Left cardiac atrium (tissue), 4 donors: ENCODE data around the gene KCNC1. TPM values are rescaled to one million over a fixed set of nuclear protein-coding genes. Genes with fewer than 3 reads are reported as not detected.

Source experiments
- ATAC-seq, 2 donors: fragments of 200-7000 bp; cut with Tn5 transposase; one replicate each; pipeline ENCODE4 v1.9.1; 2020; ENCODE audit warnings: mild to moderate bottlenecking in 2 of 2, moderate library complexity in 2 of 2
- DNase-seq: peaks from one replicate; pipeline ENCODE4 v3.0.0-alpha.2; 2020
- intact Hi-C, 2 donors: fragments of 100-400 bp; cut with DNase I; formaldehyde crosslinking; loops; one replicate each; pipeline versions ENCODE4 v1.14.1 to v1.15.1; 2022 to 2023
- total RNA-seq, 2 donors: library from RNA; stranded (reverse); fragmentation: NEBNext Ultra II Directional; extraction: Animal tissue kit (Norgen Biotek cat#: 25700); gene quantifications; one replicate each; pipeline ENCODE4 v1.2.1, GENCODE V29; 2021
- donor health status: DM: no; HTN: yes; CAD: no.
- donor health status: DM: no; HTN: yes; CAD: no; lungs with severe emphysema.
- donor health status: DM: yes; HTN: yes; CAD: no.
- donor health status: Dilated cardiomyopathy.

Gene KCNC1
- total RNA-seq, 2 donors from 2014 or later = not detected

GRCh38 chr11:17831883-17832282 is 97.3 kb downstream of the KCNC1 start:
- no peak for ATAC-seq
- intact Hi-C loops = no loop called here
- DNase-seq = no peak

Other genes starting within 250 kb of the KCNC1 start
- under 1 TPM in 1 of 2 donors, not detected in 1; 0.88 TPM for gene USH1C, start 190.4 kb upstream of the KCNC1 start, total RNA-seq
- gene OTOG, start 187.5 kb upstream of the KCNC1 start, total RNA-seq = not detected
- gene MYOD1, start 15.2 kb upstream of the KCNC1 start, total RNA-seq = not detected